Stimulated activated CD8-positive, alpha-beta memory T cell treated with anti-CD3 and anti-CD28 coated beads, Interleukin-2, amount 100 ng/mL, for 1 hour (primary cell): ENCODE measurements around the gene KRTAP4-16.
"Not testable (repeated sequence)": the region's sequence is repeated elsewhere in the genome, so short reads cannot be mapped to it uniquely, and the experiment has no call there.

Source experiments
- DNase-seq, 2 donors: peaks; one replicate each; pipeline ENCODE4 v3.0.0-alpha.2; 2020; ENCODE audit warnings: low read depth in 2 of 2

KRTAP4-16 gene

DNA sequence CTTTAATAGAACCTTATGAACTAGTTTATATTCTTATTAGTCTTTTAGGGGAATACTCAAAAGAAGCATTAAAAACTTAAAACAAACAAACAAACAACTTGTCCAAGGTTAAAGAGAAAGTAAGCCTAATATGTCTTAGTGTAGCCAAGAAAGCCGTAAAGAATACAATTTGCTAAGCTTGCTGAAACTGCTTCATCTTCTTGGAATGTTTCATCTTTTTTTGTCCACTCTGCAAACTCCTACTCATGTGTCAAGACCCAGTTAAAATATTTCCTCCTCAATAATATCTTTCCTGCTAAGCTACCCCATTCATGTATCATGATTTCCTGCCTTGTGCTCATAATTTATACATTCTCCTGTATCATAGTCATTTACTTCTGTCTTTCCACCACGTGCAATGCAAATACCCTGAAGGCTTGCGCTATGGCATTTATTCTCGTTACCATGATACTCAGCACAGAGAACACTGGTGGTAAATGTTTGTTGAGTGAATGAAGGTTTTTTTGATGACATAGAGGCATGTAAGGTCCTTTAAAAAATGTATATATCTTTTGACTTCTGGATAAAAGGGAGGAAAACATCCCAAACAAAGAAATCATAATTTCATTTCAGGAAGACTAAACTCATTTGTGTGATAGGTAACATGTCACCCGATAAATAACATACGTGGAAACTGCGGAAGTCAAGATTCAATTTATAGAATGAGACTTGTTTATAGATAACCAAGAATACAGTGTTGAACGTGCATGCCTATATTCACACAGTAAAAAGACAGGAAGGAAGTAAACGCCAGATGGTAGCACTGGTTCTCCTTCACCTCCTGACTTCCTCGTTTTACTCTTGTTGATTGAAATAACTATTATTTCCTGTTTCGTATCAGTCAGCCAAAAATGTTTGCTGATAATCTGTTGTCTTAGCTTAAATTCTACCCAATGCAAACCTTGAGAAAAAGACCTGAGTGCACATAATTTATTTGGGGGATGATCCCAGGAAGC, 18.0 kb upstream of the KRTAP4-16 start:
- not testable (repeated sequence) for DNase-seq

DNA sequence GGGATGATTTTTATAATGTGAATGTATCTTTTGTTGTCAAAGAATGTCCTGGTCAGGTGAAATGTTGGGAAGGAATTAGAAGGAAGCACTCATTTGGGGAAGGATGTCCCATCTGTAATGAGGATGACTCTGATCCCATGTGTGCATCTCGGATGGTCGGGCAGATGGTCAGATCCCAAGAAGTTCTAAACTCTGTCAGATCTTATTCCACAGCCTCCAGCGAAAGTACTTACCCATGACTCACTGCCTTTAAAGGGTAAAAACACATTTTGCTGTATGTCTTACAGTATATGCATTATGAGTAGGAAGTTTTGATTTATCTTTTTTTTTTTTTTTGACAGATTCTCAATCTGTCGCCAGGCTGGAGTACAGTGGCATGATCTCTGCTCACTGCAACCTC, 16.7 kb upstream of the KRTAP4-16 start:
- DNase-seq = no peak

DNA sequence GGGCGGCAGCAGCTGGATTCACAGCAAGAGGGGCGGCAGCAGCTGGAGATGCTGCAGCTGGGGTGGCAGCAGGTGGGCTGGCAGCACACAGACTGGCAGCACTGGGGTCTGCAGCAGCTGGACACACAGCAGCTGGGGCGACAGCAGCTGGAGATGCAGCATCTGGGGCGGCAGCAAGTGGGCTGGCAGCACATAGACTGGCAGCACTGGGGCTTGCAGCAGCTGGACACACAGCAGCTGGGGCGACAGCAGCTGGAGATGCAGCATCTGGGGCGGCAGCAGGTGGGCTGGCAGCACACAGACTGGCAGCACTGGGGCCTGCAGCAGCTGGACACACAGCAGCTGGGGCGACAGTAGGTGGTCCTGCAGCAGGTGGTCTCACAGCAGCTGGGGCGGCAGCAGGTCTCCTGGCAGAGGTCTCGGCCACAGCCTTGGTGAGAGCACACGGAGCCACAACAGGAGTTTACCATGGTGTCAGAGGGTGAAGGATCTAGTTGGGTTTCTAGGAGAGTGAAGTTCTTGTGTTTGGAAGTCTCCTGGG, 15.9 kb upstream of the KRTAP4-16 start, which contains the start of gene KRTAP4-11:
TSS of gene KRTAP4-11 (minus strand) at position 528 of the 541 bp plus-strand sequence. CDS start at position 470, 58 bp downstream.
- not testable (repeated sequence) for DNase-seq

DNA sequence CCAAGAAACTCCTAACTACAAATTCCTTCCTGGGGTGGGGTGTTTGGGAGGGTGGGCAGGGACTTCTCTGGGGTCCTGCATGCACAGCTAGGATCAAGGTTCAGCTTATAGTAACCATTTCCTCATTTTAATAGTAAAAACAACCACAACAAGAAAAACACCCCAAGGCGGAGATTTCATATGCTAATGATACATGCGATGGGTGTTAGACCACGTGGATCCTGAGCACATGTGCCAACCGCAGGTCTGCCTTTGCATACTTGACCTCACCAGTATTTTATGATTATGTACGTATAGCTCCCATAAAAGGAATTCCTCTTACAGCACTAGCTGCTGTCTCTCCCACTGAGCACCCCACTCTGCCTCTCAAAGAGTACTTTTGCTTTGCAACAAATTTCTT, 14.3 kb upstream of the KRTAP4-16 start:
- no peak for DNase-seq

DNA sequence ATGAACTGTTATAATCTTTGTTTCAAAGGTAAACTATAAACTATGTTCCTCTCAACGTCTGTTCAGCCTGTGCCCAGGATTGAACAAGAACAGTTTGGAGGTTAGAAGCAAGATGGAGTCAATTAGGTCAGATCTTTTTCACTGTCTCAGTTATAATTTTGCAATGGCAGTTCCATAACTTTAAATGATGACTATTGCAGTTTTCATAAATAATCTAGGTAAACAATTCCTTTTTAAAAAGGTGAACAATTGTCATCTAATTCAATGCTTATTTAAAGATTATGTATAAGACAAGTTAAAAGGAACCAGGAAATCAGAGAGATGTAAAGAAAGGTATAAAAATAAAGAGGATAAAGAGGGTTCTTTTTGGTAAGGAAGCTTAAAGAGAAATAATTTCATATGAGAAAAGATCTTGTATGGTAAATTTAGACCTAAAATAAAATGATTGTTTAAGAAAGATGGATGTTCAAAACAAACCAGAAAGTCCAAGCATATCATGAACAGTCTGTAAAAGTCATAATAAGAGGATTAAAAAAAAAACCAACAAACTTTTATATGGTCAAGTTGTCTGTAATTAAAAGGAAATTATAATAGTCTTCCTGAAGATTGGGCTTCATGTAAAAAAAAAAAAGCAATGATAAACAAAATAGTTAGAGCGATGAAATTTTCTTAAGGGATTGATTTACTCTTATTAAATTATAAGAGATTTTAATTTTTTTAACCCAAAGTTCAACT, 9.3 kb upstream of the KRTAP4-16 start:
- DNase-seq = no peak

DNA sequence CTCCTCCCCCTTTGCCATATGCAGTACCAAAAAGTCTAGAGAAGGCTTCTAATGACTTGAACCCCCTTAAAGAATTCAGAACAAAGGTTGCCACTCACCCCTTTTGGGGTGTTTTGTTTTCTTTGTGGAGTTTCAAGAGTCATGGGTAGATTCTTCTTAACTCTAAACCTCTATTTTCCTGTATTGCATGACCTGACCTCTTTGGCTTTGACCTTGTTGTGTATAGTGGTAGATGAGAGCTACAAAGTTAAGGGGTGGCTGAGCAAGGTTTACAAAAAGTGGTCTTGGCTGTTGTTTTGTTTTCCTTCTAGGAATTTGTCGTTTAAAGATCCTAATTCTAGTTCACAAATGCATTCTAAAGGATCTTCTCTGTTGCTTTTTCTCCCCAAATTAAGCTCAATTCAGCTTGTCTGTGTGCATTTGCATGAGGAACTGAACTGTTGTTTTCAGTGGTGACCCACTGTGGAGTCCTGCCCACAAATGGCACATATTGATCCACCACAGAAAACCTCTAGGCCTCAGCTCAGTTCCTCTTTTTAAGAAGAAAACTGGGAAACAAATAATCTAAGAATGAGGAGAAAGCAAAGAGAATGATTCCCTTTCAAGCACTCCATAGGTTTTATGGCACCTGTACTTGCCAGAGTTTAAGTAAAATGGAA, 6.8 kb upstream of the KRTAP4-16 start:
- not testable (repeated sequence) for DNase-seq

DNA sequence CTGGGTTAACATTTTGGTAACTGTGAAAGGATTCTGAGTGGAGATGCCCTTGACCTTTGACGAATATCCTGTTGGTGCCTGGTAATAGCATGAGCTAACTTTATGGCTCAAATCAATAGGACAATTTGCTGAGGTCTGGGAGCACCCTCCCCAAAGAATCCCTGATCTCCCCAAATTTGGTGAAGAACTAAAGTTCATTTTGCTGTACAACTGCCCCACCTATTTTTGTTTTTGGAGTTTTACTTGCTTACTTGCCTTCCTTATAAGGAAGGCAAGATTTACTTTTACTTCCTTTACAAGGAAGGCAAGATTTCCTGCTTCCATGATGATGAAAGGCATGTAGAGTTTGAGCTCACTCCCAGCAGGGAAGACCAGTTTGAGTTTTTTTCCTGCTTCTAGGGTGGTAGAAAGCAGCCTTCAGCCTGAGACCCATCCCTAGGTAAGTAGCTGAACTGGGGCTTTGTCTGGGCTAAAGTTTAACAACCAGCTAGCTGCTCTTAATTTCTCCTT, 6.0 kb upstream of the KRTAP4-16 start:
- DNase-seq = no peak

DNA sequence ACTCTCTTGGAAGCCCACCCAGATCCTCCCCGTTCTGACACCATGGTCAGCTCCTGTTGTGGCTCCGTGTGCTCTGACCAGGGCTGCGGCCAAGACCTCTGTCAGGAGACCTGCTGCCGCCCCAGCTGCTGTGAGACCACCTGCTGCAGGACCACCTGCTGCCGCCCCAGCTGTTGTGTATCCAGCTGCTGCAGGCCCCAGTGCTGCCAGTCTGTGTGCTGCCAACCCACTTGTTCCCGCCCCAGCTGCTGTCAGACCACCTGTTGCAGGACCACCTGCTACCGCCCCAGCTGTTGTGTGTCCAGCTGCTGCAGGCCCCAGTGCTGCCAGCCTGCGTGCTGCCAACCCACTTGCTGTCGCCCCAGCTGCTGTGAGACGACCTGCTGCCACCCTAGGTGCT, 3.3 kb upstream of the KRTAP4-16 start, which contains the start of gene KRTAP4-9:
TSS of gene KRTAP4-9 (plus strand) at position 43 of the 400 bp plus-strand sequence. CDS start at position 43, 0 bp downstream.
- DNase-seq = not testable (repeated sequence)

DNA sequence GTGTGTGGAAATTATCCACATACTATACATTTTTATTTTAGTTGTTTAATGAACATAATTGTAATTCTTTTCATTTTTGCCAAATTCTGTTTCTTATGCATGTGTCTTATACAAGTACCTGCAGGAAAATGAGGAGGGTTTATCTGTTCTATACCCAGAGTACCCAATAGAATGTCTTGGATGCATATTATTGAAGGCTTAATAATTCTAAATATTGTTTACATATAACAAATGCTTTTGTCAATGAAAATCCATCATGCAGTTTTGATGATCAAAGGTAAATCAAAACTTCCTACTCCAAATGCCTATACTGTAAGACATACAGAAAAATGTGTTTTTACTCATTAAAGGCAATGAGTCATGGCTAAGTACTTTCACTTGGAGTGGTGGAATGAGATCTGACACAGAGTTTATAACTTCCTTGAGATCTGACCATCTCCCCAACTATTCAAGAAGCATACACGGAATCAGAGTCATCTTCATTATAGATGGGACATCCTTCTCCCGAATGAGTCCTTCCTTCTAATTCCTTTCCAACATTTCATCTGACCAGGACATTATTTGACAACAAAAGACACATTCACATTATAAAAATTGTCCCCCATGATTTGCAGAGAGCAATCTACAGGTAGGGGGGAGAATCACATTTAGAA, 2.5 kb upstream of the KRTAP4-16 start:
- not testable (repeated sequence) for DNase-seq

DNA sequence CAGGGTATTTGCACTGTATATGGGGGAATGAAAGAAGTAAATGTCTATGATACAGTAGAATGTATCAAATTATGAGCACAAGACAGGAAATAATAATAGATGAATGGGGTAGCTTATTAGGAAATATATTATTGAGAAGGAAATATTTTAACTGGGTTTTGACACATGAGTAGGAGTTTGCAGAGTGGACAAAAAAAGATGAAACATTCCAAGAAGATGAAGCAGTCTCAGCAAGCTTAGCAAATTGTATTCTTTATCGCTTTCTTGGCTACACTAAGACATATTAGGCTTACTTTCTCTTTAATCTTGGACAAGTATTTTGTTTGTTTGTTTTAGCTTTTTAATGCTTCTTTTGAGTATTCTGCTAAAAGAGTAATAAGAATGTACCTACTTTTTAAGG, 1.9 kb upstream of the KRTAP4-16 start:
- no peak for DNase-seq

DNA sequence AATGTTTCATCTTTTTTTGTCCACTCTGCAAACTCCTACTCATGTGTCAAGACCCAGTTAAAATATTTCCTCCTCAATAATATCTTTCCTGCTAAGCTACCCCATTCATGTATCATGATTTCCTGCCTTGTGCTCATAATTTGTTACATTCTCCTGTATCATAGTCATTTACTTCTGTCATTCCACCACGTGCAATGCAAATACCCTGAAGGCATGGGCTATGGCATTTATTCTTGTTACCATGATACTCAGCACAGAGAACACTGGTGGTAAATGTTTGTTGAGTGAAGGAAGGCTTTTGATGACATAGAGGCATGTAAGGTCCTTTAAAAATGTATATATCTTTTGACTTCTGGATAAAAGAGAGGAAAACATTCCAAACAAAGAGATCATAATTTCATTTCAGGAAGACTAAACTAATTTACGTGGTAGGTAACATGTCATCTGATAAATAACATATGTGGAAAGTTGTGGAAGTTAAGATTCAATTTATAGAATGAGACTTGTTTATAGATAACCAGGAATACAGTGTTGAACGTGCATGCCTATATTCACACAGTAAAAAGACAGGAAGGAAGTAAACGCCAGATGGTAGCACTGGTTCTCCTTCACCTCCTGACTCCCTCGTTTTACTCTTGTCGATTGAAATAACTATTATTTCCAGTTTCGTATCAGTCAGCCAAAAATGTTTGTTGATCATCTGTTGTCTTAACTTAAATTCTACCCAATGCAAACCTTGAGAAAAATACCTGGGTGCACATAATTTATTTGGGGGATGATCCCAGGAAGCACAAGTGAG, 2.1 kb downstream of the KRTAP4-16 start:
- not testable (repeated sequence) for DNase-seq

DNA sequence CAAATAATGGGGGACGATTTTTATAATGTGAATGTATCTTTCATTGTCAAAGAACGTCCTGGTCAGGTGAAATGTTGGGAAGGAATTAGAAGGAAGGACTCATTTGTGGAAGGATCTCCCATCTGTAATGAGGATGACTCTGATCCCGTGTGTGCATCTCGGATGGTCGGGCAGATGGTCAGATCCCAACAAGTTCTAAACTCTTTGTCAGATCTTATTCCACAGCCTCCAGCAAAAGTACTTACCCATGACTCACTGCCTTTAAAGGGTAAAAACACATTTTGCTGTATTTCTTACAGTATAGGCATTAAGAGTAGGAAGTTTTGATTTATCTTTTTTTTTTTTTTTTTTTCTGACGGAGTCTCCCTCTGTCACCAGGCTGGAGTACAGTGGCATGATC, 3.5 kb downstream of the KRTAP4-16 start:
- no peak for DNase-seq

DNA sequence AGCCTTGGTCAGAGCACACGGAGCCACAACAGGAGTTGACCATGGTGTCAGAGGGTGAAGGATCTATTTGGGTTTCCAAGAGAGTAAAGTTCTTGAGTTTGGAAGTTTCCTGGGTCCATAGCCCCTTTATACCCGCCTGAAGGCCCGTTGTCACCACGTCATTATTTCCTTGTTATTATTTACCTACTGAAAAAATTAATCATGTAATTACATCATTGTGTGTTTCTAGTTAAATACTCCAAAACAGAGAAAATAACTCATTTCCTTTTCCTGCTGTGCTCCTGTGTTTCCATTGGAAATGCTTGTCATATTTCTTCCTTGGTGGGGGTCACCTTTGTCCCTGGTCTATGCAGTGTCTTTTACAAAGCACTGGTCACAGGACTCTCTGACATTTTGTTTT, 4.0 kb downstream of the KRTAP4-16 start, which contains the start of gene KRTAP4-8:
TSS of gene KRTAP4-8 (minus strand) at position 101 of the 400 bp plus-strand sequence. CDS start at position 43, 58 bp downstream.
- no peak for DNase-seq

DNA sequence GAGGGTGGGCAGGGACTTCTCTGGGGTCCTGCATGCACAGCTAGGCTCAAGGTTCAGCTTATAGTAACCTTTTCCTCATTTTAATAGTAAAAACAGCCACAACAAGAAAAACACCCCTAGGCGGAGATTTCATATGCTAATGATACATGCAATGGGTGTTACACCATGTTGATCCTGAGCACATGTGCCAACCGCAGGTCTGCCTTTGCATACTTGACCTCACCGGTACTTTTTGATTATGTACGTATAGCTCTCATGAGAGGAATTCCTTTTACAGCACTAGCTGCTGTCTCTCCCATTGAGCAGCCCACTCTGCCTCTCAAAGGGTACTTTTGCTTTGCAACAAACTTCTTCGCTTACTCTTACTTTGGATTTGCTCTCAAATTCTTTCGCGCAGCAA, 6.0 kb downstream of the KRTAP4-16 start:
- DNase-seq = no peak

DNA sequence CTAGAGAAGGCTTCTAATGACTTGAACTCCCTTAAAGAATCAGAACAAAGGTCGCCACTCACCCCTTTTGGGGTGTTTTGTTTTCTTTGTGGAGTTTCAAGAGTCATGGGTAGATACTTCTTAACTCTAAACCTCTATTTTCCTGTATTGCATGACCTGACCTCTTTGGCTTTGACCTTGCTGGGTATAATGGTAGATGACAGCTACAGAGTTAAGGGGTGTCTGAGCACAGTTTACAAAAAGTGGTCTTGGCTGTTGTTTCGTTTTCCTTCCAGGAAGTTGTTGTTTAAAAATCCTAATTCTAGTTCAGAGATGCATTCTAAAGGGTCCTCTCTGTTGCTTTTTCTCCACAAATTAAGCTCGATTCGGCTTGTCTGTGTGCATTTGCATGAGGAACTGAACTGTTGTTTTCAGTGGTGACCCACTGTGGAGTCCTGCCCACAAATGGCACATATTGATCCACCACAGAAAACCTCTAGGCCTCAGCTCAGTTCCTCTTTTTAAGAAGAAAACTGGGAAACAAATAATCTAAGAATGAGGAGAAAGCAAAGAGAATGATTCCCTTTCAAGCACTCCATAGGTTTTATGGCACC, 13.2 kb downstream of the KRTAP4-16 start:
- DNase-seq = not testable (repeated sequence)

DNA sequence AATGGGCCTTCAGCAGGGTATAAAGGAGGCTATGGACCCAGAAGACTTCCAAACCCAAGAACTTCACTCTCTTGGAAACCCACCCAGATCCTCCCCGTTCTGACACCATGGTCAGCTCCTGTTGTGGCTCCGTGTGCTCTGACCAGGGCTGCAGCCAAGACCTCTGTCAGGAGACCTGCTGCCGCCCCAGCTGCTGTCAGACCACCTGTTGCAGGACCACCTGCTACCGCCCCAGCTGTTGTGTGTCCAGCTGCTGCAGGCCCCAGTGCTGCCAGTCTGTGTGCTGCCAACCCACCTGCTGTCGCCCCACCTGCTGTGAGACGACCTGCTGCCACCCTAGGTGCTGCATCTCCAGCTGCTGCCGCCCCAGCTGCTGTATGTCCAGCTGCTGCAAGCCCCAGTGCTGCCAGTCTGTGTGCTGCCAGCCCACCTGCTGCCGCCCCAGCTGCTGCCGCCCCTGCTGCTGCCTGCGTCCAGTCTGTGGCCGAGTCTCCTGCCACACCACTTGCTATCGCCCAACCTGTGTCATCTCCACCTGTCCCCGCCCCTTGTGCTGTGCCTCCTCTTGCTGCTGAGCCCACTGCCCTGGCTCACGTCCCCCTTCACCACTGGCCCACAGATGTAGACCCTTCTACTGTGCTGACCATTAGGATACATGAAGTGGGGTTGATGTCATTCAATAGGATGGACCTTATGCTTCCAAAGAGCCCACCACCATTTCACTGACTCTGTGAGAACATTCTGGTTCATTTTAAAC, 17.7 kb downstream of the KRTAP4-16 start, which contains the start of gene KRTAP4-7:
TSS of gene KRTAP4-7 (plus strand) at position 51 of the 757 bp plus-strand sequence. CDS start at position 108, 57 bp downstream.
- DNase-seq = not testable (repeated sequence)

DNA sequence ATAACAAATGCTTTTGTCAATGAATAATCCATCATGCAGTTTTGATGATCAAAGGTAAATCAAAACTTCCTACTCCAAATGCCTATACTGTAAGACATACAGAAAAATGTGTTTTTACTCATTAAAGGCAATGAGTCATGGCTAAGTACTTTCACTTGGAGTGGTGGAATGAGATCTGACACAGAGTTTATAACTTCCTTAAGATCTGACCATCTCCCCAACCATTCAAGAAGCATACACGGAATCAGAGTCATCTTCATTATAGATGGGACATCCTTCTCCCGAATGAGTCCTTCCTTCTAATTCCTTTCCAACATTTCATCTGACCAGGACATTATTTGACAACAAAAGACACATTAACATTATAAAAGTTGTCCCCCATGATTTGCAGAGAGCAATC, 18.6 kb downstream of the KRTAP4-16 start:
- DNase-seq = not testable (repeated sequence)

DNA sequence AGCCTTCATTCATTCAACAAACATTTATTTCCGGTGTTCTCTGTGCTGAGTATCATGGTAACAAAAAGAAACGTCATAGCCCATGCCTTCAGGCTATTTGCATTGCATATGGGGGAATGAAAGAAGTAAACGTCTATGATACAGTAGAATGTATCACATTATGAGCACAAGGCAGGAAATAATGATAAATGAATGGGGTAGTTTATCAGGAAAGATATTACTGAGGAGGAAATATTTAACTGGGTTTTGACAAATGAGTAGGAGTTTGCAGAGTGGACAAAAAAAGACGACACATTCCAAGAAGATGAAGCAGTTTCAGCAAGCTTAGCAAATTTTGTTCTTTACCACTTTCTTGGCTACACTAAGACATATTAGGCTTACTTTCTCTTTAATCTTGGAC, 19.4 kb downstream of the KRTAP4-16 start:
- no peak for DNase-seq
